ENCODE results near the gene ZNF768. TPM values are rescaled to one million over a fixed set of nuclear protein-coding genes. Genes with fewer than 3 reads are reported as not detected.

Gene ZNF768
- total RNA-seq, 1 experiment from 2014 or later, result 68.3 TPM

GRCh38 chr16:30553393-30553899, 27.1 kb upstream of the ZNF768 start:
- no TSS peak for BruUV-seq (replicated peaks)
- Histone ChIP-seq H3K4me1 (ENCODE audit: control insufficient read depth, insufficient read depth, low read length) (peaks cover 5% of the 10 kb centered on the region; the same call in 1 of the 2 replicates), H3K9me3 (ENCODE audit: control insufficient read depth, insufficient read depth, low read depth, low read length) (no peaks in the 10 kb centered on the region), H3K4me3 (ENCODE audit: low read depth in 2 of 2, low read length in 2 of 2) (no peak overlapping the region), H3K27ac (ENCODE audit: low read length) (no peak overlapping the region), H3K27me3 (ENCODE audit: control insufficient read depth, insufficient read depth, low read length) (no peaks in the 10 kb centered on the region), H3K36me3 (ENCODE audit: control insufficient read depth, insufficient read depth, low read length) (no peaks in the 10 kb centered on the region)
- TF ChIP-seq POLR2AphosphoS5 (IDR thresholded peaks at IDR 0.05; ENCODE audit: low read depth, low read length) (no peak), SIN3A (IDR thresholded peaks at IDR 0.05; ENCODE audit: borderline replicate concordance, insufficient read depth, low read depth, low read length) (no peak), TCF7L2 (IDR thresholded peaks at IDR 0.05; ENCODE audit: low read depth, low read length) (no peak), REST (IDR thresholded peaks at IDR 0.05; ENCODE audit: insufficient read depth in 1 of 2, low read depth in 2 of 2, low read length in 1 of 2) (no peak), CTCF (IDR thresholded peaks at IDR 0.05) (no peak)
- in situ Hi-C loops (cut with HindIII; ENCODE audit: low pct_unique_long_range_greater_than_20kb, low sequenced_read_pairs), result no loop called here
- ATAC-seq (no peak), DNase-seq (ENCODE audit: low read depth, low spot score) (no peak)
- CTCF ChIA-PET, result interaction anchor here (0.6 kb wide), 1 partner anchor 57 kb away, joined by 3 read pairs; the partner anchor contains the start of gene ZNF689
- intact Hi-C loops (cut with micrococcal nuclease; ENCODE audit: unreplicated experiment), result no loop called here
- POLR2A ChIA-PET, result interaction anchor here (0.6 kb wide), 1 partner anchor 32 kb away, joined by 3 read pairs; no protein-coding TSS in a partner anchor

GRCh38 chr16:30552956-30553355, 26.6 kb upstream of the ZNF768 start:
- CTCF ChIA-PET, result no interaction called here
- no peaks in the 10 kb centered on the region for H3K36me3 ChIP-seq (ENCODE audit: control insufficient read depth, insufficient read depth, low read length)
- intact Hi-C loops (cut with micrococcal nuclease; ENCODE audit: unreplicated experiment), result no loop called here
- in situ Hi-C loops (cut with HindIII; ENCODE audit: low pct_unique_long_range_greater_than_20kb, low sequenced_read_pairs), result no loop called here
- no peak overlapping the region for H3K27ac ChIP-seq (ENCODE audit: low read length)
- ATAC-seq (no peak), DNase-seq (ENCODE audit: low read depth, low spot score) (no peak)
- H3K9me3 ChIP-seq (ENCODE audit: control insufficient read depth, insufficient read depth, low read depth, low read length), result no peaks in the 10 kb centered on the region
- TF ChIP-seq POLR2AphosphoS5 (IDR thresholded peaks at IDR 0.05; ENCODE audit: low read depth, low read length) (no peak), SIN3A (IDR thresholded peaks at IDR 0.05; ENCODE audit: borderline replicate concordance, insufficient read depth, low read depth, low read length) (no peak), TCF7L2 (IDR thresholded peaks at IDR 0.05; ENCODE audit: low read depth, low read length) (no peak), REST (IDR thresholded peaks at IDR 0.05; ENCODE audit: insufficient read depth in 1 of 2, low read depth in 2 of 2, low read length in 1 of 2) (no peak), CTCF (IDR thresholded peaks at IDR 0.05) (no peak)
- no TSS peak for BruUV-seq (replicated peaks)
- no peak overlapping the region for H3K4me3 ChIP-seq (ENCODE audit: low read depth in 2 of 2, low read length in 2 of 2)
- POLR2A ChIA-PET, result no interaction called here
- H3K27me3 ChIP-seq (ENCODE audit: control insufficient read depth, insufficient read depth, low read length), result no peaks in the 10 kb centered on the region
- H3K4me1 ChIP-seq (ENCODE audit: control insufficient read depth, insufficient read depth, low read length), result peaks cover 5% of the 10 kb centered on the region; the same call in 1 of the 2 replicates
